ENCODE measurements around the gene NINL. TPM values are rescaled to one million over a fixed set of nuclear protein-coding genes. Genes with fewer than 3 reads are reported as not detected.

Gene NINL
- 9.4 and 9.9 TPM in 2 replicates for total RNA-seq

GRCh38 chr20:25584905-25585704 lies at the start of gene NINL:
NINL (minus strand) TSS chr20:25585531; CDS start chr20:25526587, 58,944 bp downstream.

DNA sequence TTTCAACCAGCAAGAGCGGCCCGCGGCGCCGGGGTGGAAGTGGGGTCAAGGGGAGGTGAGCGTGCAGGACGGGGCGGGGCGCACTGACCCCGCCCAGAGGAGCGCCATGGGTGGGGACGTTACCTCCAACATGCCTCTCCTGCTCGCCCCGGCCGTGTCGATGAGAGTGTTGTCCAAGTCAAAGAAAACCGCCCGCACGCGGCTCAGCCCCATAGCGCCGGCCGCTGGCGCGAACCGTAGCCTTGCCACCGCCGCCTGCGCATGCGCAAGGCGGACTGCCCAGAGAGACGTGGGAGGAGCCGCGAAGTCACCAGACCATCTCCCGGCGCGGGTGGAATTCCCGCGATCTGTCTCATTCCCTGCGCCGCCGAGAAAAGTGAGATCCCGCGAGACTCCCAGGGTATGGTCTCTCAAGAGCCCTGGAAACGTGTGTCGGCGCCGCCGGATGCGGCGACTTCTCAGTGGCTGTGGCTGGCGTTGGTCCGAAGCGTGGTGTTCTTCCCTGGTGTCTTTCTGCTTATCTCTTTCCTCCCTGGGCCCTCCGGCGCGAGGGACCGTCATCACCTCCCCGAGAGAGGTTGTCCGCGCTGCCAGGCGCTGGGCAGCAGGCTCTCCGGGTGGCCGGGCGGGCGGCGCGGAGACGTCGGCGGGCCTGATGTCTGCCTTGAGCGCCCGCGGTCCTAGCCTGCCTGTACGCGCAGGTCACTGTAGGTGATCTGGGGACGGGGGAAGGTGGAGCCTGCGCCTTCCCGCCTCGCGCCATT lies 38.6 kb upstream of the NINL start, which contains the start of gene NANP:
NANP (minus strand) TSS at position 279 of the 764 bp plus-strand sequence; CDS start at position 213, 66 bp downstream.

DNA sequence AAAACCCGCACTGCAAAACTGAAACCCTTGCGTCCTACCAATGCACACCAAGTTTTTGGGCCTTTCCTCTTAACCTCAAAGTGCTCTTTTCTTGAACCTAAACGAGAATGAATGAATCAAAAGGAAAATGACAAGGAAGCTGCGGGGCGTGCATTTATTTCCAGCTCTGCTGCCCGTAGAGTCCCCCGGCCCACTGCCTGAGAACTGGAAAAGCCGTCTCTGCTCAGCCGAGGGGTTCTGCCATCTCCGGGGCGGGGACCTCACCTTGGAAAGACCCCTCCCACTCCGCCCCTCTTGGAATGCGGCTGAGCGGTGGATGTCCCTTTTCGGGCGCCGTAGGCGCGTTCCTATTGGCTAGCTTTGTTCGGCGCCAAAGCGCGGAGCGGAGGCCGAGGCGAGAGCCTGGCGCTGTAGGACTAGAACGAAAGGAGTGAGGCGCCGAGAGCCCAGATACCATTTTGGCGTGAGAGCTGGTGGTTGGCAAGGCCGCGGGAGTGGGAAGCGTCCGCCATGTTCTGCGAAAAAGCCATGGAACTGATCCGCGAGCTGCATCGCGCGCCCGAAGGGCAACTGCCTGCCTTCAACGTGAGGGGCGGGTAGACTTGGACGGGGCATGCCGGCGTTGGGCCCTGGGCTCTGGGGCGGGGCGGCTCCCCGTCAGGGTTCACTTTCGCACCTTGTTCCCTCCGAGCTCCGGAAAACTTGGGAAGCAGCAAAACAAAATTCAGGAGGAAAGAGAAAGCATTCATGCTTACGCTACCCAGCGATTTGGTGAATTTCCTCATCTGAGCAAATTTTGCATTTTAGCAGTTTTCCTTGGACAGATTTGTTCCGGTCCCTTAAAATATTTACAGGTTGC lies 177.8 kb downstream of the NINL start, which contains the start of gene GINS1:
GINS1 (plus strand) TSS at position 363 of the 859 bp plus-strand sequence; CDS start at position 511, 148 bp downstream.

Other genes starting within 250 kb of the NINL start
- gene ABHD12, start 194.7 kb downstream of the NINL start, total RNA-seq: 23.4 and 24.0 TPM in 2 replicates
- 14.3 and 25.7 TPM in 2 replicates for gene GINS1, start 177.9 kb downstream of the NINL start, total RNA-seq
- 9.1 and 9.9 TPM in 2 replicates for gene NANP, start 38.5 kb upstream of the NINL start, total RNA-seq
- gene ZNF337, start 111.3 kb upstream of the NINL start, total RNA-seq: 12.7 and 17.6 TPM in 2 replicates

Measured in epithelial cell of umbilical artery (primary cell).